Cortex of kidney (tissue), 1 donor: Measurements from ENCODE around the gene MTSS2.
"Not testable (repeated sequence)": the region's sequence is repeated elsewhere in the genome, so short reads cannot be mapped to it uniquely, and the experiment has no call there.

Experiments used
- DNase-seq: peaks from one replicate; lab custom pipeline; 2025; lab: John Stamatoyannopoulos, UW

MTSS2 gene

DNA sequence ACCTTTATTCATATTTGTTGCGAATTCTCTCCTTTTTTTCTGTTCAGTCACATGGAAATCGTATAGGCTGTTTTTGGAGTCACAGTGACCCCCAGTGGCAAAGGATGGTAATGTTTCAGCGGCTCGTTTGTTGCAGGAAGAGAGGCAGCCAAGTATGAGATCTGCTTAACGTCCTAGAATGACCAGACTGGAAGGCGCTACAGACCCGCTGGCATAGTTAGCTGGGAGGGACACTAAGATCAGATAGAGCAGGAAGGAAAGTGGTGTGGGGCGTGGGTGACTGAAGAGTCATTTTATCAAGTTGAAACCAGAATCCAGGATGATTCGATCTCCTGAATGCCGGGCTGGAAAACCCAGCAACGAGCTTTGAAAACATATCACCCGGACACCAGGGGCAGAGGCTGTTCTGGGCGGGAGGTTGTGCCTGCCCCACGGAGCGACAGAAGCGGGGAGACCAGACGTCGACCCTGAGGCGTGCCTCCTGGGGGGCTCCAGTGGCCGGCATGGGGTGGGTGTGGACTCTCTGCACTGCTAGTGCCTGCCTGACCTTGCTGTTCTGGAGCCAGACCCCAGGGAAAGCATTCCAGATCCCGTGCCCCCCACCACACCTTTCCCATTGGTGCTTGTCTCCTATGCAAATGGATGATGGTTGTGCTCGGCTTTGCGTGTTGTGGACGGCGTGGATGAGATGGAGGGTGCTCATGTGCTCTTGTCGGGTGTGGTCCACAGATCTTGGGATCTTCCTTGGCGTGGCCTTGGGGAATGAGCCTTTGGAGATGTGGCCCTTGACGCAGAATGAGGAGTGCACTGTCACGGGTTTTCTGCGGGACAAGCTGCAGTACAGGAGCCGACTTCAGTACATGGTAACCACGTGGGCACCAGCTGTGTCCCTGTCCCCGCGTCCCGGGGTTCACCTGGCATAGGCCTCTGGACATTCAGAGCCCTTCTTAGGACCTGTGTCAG is 31.8 kb downstream of the MTSS2 start:
- DNase-seq: no peak

DNA sequence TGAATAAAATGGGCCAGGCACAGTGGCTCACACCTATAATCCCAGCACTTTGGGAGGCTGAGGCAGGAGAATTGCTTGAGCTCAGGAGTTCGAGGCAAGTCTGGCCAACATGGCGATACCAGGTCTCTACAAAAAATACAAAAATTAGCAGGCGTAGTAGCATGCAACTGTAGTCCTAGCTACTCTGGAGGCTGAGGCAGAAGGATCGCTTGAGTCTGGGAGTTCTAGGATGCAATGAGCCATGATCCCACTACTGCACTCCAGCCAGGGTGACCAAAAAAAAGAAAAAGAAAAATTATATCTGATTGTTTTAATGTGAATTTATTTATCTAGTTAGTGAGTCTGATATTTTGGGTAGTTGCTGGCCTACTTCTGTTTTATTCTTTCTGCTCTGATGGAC is 32.4 kb downstream of the MTSS2 start:
- no peak for DNase-seq

DNA sequence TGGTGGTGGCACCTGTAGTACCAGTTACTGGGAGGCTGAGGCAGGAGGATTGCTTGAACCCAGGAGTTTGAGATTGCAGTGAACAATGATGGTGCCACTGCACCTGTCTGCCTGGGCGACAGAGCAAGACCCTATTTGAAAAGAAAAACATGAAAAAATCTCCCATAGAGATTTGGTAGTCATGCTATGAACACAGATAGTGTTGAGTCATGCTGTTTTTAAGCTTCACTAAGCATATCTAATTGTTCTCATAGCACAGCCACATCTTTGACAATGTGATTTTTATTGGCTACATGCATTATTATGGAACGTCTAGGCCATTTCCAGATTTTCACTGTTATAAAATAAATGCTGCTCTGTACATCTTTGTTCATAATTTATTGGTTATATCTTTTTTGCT is 33.5 kb downstream of the MTSS2 start:
- no peak for DNase-seq

DNA sequence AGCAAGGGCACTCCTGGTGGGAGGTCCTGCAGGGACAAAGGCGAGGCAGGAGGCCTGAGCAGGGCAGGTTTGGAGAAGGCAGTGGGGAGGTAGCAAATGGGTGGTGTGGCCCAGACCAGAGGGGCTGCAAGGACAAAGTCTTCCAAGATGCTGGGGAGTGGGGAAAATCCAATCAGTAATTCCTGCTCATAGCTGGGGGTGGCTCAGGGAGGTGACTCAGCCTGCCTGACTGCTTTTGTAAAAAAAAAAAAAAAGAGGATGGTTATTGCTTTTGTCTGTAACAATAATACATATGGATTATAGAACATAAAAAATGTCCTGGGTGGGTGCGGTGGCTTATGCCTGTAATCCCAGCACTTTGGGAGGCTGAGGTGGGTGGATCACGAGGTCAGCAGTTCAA is 34.3 kb downstream of the MTSS2 start:
- no peak for DNase-seq

DNA sequence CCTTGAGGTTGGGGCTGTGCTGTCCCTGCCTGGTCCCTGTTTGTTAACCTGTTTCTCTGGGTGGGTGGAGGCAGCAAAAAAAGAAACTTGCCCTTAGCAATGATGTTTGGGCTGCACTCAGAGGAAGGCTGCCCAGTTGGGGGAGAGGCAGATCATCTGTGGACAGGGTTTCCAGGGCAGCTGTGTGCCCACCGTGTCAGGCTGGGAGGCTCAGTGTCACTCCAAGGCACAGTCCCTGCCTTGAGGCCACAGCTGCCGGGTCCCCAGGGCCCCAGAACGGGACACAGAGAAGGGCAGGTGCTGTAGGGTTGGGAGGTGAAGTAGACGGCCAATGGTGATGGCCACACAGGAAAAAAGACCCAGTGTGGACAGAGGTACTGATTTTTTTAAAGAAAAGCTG is 35.6 kb downstream of the MTSS2 start:
- DNase-seq: no peak

DNA sequence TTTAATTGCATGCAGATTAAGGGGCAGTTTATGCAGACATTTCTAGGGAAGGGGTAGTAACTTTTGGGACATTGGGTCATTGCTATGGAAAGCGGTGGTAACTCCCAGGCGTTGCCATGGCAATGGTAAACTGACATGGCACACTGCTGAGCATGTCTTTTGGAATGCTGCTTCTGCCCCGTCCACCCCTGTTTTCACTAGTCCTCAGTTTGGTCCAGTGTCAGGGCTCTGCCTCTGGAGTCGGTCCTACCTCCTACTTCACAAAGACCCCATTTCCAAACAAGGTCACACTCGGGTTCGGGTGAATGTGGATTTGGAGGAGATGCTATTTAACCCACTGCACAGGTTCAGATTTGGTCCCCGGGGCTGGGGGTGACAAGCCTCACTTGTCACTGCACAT is 36.6 kb downstream of the MTSS2 start:
- no peak for DNase-seq

DNA sequence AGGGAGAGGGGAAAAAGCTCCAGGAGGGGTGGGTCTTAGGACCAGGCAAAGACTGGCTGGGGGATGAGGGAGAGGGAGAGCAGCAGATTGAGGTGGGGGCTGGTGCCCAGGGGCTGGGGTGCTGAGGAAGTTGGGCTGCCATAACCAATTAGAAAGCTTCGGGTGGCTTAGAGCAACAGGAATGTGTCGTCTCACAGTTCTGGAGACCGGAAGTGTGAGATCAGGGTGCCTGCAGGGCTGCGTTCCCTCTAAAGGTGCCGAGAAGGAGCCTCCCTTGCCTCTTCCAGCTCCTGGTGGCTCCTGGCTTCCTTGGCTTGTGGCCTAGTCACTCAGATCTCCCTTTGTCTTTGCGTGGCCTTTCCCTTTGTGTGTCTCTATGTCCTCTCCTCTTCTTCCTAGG is 37.2 kb downstream of the MTSS2 start:
- DNase-seq: no peak

DNA sequence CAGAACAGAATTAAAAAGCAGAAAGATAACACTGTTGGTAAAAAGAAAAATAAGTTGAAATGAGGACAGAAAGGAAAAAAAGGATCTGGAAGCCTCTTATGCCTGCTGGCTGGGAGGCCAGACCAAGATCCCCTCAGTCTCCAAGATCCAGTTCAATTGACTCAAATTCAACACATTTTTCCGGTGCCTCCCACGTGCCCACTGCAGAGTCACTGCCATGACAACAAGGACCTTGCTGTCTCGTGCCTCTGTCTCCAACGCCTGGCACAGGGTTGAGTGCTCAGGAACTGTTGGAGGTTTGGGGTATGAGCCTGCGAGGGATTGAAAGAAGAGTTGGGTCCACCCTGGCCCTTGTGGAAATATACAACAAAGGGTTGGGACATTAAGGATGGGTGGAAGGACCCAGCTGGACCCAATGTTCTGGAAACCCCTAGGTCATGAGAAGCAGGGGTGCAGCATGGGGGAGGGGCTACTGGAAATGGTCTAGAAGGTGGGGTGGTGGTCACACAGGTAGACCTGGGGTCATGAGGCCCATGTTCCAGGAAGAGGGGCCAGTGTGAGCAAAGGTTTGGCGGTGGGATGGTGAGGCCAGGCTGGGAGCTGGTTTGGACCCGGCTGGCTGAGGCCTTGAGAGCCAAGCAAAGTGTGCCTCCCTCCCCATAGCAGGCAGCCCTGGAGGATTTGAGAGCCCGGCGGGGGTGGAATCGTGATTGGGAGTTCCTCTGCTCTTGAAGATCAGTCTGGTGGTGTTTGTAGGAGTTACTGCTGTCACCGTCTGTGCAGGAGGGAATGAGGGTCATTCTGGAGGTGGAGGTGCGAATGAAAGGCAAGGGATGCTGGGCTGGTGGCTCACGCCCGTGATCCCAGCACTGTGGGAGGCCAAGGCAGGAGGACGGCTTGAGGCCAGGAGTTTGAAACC is 38.2 kb downstream of the MTSS2 start:
- DNase-seq: no peak

DNA sequence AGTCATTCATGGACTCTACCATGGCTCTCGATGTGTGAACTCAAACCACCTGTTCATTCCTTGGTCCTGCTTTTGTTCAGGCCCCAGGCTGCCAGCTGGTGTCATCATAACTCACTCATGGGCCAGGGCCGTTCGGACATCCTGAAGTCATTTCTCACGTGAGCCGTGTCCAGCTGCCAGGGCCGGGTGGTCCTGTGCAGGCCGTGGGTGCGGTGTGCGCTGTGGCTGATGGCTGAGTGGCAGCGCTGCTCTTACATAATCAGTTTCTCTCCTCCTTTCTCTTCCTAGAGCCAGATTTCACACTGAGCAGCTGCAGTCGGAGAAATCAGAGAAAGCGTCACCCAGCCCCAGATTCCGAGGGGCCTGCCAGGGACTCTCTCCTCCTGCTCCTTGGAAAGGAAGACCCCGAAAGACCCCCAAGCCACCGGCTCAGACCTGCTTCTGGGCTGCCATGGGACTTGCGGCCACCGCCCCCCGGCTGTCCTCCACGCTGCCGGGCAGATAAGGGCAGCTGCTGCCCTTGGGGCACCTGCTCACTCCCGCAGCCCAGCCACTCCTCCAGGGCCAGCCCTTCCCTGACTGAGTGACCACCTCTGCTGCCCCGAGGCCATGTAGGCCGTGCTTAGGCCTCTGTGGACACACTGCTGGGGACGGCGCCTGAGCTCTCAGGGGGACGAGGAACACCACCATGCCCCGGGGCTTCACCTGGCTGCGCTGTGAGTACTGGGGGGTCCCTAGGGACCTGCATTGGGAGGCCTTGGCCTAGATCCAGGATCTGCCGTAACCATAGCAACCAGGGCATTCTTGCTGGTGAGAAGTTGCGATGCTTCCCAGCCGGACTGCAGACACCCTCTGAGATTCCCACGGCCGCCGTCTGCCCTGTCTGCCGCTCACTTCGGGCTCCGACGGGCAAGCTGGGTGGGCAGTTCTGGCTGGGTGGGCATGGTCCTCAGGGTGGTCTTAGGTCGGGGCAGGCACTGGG is 39.3 kb downstream of the MTSS2 start, which contains the start of gene IL34:
IL34 (plus strand) TSS at position 300 of the 982 bp plus-strand sequence; CDS start at position 689, 389 bp downstream.
- no peak for DNase-seq

DNA sequence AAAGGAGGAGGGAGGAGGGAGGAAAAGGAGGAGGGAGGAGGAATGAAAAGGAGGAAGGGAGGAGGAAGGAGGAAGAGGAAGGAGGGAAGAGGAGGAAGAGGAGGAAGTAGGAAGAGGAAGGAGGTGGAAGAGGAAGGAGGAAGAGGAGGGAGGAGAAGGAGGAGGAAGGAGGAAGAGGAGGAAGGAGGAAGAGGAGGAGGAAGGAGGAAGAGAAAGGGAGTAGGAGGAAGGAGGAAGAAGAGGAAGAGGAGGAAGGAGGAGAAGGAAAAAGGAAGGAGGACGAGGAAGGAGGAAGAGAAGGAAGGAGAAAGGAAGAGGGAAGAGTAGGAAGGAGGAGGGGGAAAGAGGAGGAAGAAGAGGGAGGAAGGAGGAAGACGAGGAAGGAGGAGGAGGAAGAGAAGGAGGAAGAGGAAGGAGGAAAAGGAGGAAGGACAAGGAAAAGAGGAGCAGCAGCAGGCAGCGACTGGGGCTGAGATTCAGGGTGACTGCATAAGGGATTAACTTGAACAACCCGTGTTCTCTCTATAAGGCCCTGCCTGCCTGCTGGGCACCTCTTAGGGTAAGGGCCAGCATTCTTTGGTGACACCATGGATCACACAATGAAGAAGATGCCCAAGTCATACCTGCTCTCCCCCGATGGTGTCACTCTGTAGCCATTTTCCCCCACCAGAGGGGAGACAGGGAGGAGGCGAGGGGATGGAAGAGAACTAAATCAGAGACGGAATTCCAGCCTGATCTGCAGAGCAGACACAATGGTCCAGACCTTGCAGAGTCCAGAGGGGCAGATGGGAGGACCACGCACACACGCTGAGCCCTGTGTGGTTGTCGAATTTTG is 40.9 kb downstream of the MTSS2 start:
- DNase-seq: no peak

DNA sequence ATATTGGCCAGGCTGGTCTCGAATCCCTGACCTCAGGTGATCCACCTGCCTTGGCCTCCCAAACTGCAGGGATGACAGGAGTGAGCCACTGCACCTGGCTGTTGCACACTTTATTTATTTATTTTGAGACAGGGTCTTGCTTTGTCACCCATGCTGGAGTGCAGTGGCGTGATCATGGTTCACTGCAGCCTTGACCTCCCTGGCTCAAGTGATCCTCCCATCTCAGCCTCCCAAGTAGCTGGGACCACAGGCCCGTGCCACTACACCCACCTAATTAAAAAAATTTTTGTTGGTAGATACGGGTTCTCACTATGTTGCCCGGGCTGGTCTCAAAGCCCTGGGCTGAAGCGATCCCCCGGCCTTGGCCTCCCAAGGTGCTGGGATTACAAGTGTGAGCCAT is 42.6 kb downstream of the MTSS2 start:
- not testable (repeated sequence) for DNase-seq

DNA sequence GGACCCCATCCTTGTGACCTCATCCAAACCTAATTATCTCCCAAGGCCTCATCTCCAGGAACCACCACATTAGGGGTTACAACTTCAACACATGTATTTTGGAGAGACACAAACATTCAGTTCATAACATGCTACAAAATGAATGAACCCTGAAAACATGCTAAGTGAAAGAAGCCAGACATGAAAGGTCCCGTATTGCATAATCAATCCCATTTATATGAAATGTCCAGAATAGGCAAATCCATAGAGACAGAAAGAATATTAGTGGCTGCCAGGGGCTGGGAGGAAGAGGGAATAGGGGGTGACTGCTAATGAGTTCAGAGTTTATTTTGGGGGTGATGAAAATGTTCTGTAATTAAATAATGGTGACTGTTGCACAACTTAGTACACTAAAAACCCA is 43.2 kb downstream of the MTSS2 start:
- no peak for DNase-seq

DNA sequence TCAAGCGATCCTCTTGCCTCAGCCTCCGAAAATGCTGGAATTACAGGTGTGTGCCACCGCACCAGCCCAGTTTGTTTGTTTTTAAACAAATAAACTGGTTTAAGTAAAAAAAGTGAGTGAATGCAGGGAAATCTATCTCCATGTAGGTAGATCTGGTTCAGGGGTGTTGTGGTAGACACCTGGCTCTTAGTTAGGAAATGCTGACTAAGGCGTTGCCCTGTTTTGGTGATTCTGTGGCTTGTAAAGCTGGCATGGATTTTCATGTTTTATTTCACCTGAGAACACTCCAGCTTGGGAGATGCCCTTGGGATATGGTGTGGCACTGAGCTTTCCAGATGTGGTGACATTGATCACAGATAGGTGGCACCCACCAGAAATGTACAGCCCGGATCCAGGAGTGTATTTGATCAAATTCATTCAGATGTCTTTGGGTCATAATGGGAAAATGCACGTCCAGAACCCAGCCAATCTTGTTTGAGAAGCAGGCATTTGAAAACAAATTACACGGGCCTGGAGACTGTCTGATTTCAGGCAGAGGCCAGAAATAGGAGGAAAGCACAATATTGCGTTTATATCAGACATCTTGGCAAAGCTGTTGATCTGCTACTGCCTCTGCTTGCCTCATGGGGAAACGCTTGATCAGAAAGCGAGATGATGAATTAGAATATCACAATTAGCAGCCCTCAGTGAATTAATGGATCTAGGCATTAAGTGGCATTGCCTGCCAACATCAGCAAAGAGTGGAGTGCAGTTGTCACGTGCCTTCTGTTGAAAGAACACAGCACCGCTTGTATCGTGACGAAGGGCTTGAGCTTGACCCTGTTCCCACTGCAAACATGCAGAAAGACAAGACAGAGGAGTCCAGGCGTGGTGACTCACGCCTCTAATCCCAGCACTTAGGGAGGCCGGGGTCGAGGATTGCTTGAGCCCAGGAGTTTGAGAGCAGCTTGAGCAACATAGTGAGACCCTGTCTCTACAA is 46.8 kb downstream of the MTSS2 start:
- no peak for DNase-seq
